Endothelial cell (in vitro differentiated cells): ENCODE measurements around the gene FAM13C. TPM values are rescaled to one million over a fixed set of nuclear protein-coding genes. Genes with fewer than 3 reads are reported as not detected.

Experiments used
- DNase-seq: peaks from one replicate; pipeline ENCODE4 v3.0.0; 2021; ENCODE audit warnings: low spot score
- H3K27ac Mint-ChIP-seq: one replicate; pipeline ENCODE4 v1.8.0; 2021; ENCODE audit warnings: mixed read lengths, inconsistent platforms; ENCODE audit not compliant: unreplicated experiment
- H3K27me3 Mint-ChIP-seq: one replicate; pipeline ENCODE4 v1.8.0; 2021; ENCODE audit warnings: mild to moderate bottlenecking, moderate library complexity, mixed read lengths, inconsistent platforms; ENCODE audit not compliant: unreplicated experiment
- H3K36me3 Mint-ChIP-seq: one replicate; pipeline ENCODE4 v1.8.0; 2021; ENCODE audit warnings: mild to moderate bottlenecking, low read depth, mixed read lengths, inconsistent platforms; ENCODE audit not compliant: unreplicated experiment
- H3K4me1 Mint-ChIP-seq: one replicate; pipeline ENCODE4 v1.8.0; 2021; ENCODE audit warnings: mild to moderate bottlenecking, mixed read lengths, inconsistent platforms; ENCODE audit not compliant: unreplicated experiment
- H3K4me3 Mint-ChIP-seq: one replicate; pipeline ENCODE4 v1.8.0; 2021; ENCODE audit warnings: mild to moderate bottlenecking, mixed read lengths, inconsistent platforms; ENCODE audit not compliant: unreplicated experiment
- H3K9me3 Mint-ChIP-seq: one replicate; pipeline ENCODE4 v1.8.0; 2021; ENCODE audit warnings: mixed read lengths, inconsistent platforms; ENCODE audit not compliant: unreplicated experiment
- total RNA-seq: library from RNA; stranded (reverse); fragmentation: NEBNext Ultra II Directional; extraction: Animal tissue kit (Norgen Biotek cat#: 25700); gene quantifications from one replicate; pipeline ENCODE4 v1.2.1, GENCODE V29; 2021; ENCODE audit not compliant: unreplicated experiment
- TF ChIP-seq, protein P1 (sequence below): fragments of 200-600 bp; sonication (generic); IDR thresholded peaks from one replicate; pipeline ENCODE4 v1.5.0; 2021; ENCODE audit warnings: antibody characterized with exemption; ENCODE audit not compliant: unreplicated experiment

Gene FAM13C
- total RNA-seq, 1 donor from 2014 or later, result 57.9 TPM

DNA sequence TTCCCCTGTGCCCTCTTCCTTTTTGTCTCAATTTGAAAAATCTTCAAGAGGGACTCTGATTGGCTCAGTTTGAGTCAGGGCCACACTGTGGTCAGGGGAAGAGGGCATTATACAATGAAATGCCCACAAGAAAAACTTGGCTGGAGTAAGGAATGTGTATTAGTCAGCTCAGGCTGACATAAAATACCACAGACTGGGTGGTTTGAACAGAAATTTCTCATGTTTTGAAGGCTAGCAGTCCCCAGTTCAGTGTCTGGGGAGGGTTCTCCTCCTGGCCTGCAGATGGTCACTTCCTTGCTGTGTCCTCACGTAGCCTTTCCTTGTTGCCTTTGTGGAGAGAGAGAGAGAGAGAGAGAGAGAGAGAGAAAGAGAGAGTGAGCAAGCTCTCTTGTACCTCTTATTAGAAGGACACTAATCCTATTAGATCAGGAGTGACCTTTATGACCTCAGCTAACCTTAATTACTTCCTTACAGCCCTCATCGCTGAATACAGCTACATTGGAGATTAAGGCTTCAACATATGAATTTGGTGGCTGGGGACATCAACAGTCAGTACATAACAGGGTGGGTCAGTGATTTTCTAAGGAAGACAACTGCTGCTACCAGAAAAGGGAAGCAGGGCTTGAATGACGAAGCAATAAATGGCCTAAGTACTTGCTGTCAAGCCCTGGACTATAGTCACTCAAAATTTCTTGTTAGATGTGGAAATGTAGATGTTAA lies 25.8 kb upstream of the FAM13C start:
- TF ChIP-seq, protein P1, sequence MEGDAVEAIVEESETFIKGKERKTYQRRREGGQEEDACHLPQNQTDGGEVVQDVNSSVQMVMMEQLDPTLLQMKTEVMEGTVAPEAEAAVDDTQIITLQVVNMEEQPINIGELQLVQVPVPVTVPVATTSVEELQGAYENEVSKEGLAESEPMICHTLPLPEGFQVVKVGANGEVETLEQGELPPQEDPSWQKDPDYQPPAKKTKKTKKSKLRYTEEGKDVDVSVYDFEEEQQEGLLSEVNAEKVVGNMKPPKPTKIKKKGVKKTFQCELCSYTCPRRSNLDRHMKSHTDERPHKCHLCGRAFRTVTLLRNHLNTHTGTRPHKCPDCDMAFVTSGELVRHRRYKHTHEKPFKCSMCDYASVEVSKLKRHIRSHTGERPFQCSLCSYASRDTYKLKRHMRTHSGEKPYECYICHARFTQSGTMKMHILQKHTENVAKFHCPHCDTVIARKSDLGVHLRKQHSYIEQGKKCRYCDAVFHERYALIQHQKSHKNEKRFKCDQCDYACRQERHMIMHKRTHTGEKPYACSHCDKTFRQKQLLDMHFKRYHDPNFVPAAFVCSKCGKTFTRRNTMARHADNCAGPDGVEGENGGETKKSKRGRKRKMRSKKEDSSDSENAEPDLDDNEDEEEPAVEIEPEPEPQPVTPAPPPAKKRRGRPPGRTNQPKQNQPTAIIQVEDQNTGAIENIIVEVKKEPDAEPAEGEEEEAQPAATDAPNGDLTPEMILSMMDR, result no peak
- H3K27me3 Mint-ChIP-seq, result peaks cover 1% of the 10 kb centered on the region
- DNase-seq, result no peak
- no peaks in the 10 kb centered on the region for H3K9me3 Mint-ChIP-seq
- H3K27ac Mint-ChIP-seq, result no peak overlapping the region
- no peak overlapping the region for H3K4me3 Mint-ChIP-seq
- H3K36me3 Mint-ChIP-seq, result no peaks in the 10 kb centered on the region
- H3K4me1 Mint-ChIP-seq, result peaks cover 6% of the 10 kb centered on the region

DNA sequence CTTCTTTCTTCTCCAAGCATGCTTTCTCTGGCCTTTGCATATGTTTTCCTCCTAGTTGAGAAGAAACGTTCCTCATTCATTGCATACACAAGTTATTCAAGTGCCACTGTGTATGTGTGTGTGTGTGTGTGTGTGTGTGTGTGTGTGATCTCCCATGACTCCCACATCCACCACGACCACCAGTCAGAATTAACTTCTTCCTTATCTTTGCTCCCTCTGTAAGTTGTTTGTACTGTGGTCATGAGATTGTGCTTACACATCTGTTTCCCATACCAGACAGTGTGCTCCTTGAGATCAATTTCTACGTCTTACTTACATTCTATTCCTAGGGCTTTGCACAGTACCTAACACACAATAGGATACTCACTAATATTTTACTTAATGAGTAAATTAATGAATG lies 22.4 kb upstream of the FAM13C start:
- no peaks in the 10 kb centered on the region for H3K36me3 Mint-ChIP-seq
- no peak overlapping the region for H3K27ac Mint-ChIP-seq
- TF ChIP-seq, protein P1, result no peak
- H3K4me1 Mint-ChIP-seq, result peaks cover 6% of the 10 kb centered on the region
- no peak overlapping the region for H3K4me3 Mint-ChIP-seq
- H3K27me3 Mint-ChIP-seq, result peaks cover 1% of the 10 kb centered on the region
- no peak for DNase-seq
- no peaks in the 10 kb centered on the region for H3K9me3 Mint-ChIP-seq

DNA sequence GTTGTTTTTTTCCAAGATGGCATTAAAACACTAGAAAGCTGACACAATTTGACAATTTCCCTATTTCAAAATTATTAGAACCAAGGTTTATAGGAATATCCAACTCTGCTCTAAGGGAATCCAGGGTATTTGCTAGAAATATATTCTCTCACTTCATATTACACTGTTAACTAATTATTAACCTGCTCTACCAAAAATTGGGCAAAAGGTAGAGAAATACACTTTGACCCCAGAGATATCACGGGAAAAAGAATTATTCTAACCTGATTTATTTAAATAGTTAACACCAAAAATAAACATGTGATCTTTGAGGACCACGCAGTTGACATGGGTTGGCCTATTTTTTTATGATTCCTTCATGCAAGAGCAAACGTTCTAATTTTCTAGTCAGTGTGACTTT lies 21.6 kb upstream of the FAM13C start:
- no peaks in the 10 kb centered on the region for H3K9me3 Mint-ChIP-seq
- no peak overlapping the region for H3K27ac Mint-ChIP-seq
- H3K36me3 Mint-ChIP-seq, result no peaks in the 10 kb centered on the region
- TF ChIP-seq, protein P1, result no peak
- H3K4me3 Mint-ChIP-seq, result no peak overlapping the region
- DNase-seq, result no peak
- peaks cover 6% of the 10 kb centered on the region for H3K4me1 Mint-ChIP-seq
- peaks cover 1% of the 10 kb centered on the region for H3K27me3 Mint-ChIP-seq

DNA sequence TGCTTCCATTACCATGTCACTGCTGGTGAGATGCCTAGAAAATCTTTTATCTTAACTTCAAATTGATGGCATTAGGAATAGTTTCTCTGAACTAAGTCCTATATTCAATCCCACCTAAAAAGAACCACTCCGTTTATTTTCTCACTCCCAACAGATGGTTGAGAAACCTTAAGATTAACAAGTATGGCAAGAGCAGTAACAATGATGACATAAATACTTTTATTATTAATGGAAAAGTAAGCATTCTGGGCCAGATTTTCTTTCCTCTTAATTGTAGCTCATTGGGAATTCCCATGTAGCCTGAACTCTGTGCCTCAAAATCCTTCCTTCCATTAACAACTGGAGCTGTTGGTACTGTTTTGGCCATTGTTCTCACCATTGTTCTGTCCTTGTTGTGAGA lies 21.1 kb upstream of the FAM13C start:
- H3K36me3 Mint-ChIP-seq, result no peaks in the 10 kb centered on the region
- H3K9me3 Mint-ChIP-seq, result no peaks in the 10 kb centered on the region
- no peak overlapping the region for H3K27ac Mint-ChIP-seq
- no peak overlapping the region for H3K4me3 Mint-ChIP-seq
- DNase-seq, result no peak
- peaks cover 1% of the 10 kb centered on the region for H3K27me3 Mint-ChIP-seq
- TF ChIP-seq, protein P1, result no peak
- peaks cover 6% of the 10 kb centered on the region for H3K4me1 Mint-ChIP-seq

DNA sequence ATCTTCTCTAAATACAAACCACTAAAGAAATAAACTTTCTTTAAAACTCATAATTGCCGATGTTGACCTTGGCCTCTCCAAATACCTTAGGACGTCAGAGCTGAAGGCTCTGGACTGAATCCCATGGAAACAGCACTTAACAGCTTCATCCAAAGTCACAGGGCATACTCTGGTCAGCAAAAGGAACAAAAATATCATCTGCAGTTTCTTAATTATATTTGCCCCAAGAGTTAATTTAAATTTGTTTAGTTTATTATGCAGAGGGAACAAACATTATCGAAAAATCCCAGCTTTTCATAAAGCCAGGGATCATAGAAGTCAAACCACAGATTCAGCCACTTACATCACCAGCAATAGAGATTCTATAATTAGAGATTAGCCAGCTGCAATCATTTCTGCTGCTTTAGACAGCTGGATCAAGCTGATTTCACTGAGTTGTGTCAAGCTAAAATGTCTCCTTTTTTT lies 20.5 kb upstream of the FAM13C start:
- TF ChIP-seq, protein P1, result no peak
- Mint-ChIP-seq H3K4me1 (peaks cover 6% of the 10 kb centered on the region), H3K27ac (no peak overlapping the region), H3K4me3 (no peak overlapping the region), H3K36me3 (no peaks in the 10 kb centered on the region), H3K27me3 (peaks cover 1% of the 10 kb centered on the region), H3K9me3 (no peaks in the 10 kb centered on the region)
- no peak for DNase-seq
